ENCODE results near the gene WDHD1. TPM values are rescaled to one million over a fixed set of nuclear protein-coding genes. Genes with fewer than 3 reads are reported as not detected.

WDHD1 gene
- total and polyA plus RNA-seq, 2 of the 4 experiments (the other 2 are of a cell fraction) = 4.4 to 13.1 TPM

DNA sequence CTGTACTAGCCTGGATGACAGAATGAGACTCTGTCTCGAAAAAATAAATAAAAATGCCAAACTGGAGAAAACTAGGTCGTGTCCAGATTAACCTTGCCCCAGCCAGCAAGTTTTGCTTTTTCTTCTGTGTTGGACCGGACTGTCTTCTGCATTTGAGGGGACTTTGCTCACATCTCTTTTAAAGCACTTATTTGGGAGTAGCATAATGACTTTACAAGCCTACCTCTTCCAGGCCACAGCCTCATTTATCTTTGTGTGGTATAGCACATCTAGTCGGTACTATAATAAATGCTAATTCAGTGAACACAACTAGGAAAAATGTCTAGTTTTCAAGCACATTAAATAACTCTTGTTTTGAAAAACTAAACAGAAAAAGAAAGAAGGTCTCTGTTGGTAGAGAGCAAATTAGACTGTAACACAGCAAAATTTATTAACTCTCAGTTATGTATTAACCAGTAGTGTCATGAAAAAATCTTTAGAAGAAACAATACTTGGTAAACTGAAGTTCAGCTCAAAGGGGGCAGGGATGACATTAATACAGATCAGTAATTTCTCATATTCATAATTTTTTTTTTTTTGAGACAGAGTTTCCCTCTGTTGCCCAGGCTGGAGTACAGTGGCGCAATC is 52.0 kb downstream of the WDHD1 start:
- H3K56ac ChIP-seq (ENCODE audit: extremely low read depth, insufficient read depth, low read length) = no peak overlapping the region
- H2BK120ac ChIP-seq (ENCODE audit: low read depth, low read length) = no peak overlapping the region
- H3K14ac ChIP-seq (replicated peaks; ENCODE audit: low read depth, low read length) = no peak overlapping the region
- H4K5ac ChIP-seq (ENCODE audit: low read depth, low read length) = no peak overlapping the region
- H3K4me3 ChIP-seq (ENCODE audit: insufficient read depth, low read depth, low read length) = no peak overlapping the region
- CTCF ChIA-PET = no interaction called here
- no peak overlapping the region for H2BK5ac ChIP-seq (ENCODE audit: low read depth, low read length, poor library complexity, severe bottlenecking)
- H3K23ac ChIP-seq (ENCODE audit: low read depth, low read length) = peak overlapping the region; percentile 38; the same call in 1 of the 2 replicates
- H3K27me3 ChIP-seq (ENCODE audit: control insufficient read depth, insufficient read depth, low read length) = no peaks in the 10 kb centered on the region
- no peak overlapping the region; a peak in 1 of 4 replicates for H4K8ac ChIP-seq (ENCODE audit: low read depth in 2 of 2, low read length in 2 of 2)
- ATAC-seq (ENCODE audit: low read depth) (no peak), DNase-seq (no peak)
- H2BK15ac ChIP-seq (ENCODE audit: low read depth, low read length) = no peak overlapping the region
- H3K4me1 ChIP-seq (ENCODE audit: control insufficient read depth, insufficient read depth, low read length) = 0 out of 2 replicates have a peak, but pooled peaks cover 2% of the 10 kb centered on the region
- H2AFZ ChIP-seq (replicated peaks; ENCODE audit: low read length, poor library complexity) = no peak overlapping the region
- H4K91ac ChIP-seq (ENCODE audit: insufficient read depth, low read depth, low read length) = no peak overlapping the region
- H3K9me1 ChIP-seq (ENCODE audit: insufficient read depth, low read length) = no peaks in the 10 kb centered on the region
- intact Hi-C loops (cut with micrococcal nuclease) (loop anchor here (5.0 kb wide), 1 partner anchor 63 kb away; no protein-coding TSS in a partner anchor), in situ Hi-C loops (cut with MboI; ENCODE audit: low sequenced_read_pairs) (no loop called here), dilution Hi-C loops (cut with HindIII; ENCODE audit: low sequenced_read_pairs, unreplicated experiment) (no loop called here)
- H2AK9ac ChIP-seq (replicated peaks; ENCODE audit: low read depth, low read length, poor library complexity) = no peak overlapping the region
- no peaks in the 10 kb centered on the region for H4K20me1 ChIP-seq (ENCODE audit: insufficient read depth, low read length)
- 0 out of 2 replicates have a peak, but pooled peaks cover under 1% of the 10 kb centered on the region for H3K36me3 ChIP-seq (ENCODE audit: control insufficient read depth, insufficient read depth, low read length)
- no peak overlapping the region for H3K4ac ChIP-seq (ENCODE audit: low read depth, low read length)
- no peak overlapping the region for H3K9ac ChIP-seq (ENCODE audit: low read depth, low read length)
- no peak overlapping the region for H2BK20ac ChIP-seq (ENCODE audit: low read depth, low read length)
- H3K27ac ChIP-seq (ENCODE audit: insufficient read depth, low read length) = no peak overlapping the region
- no TSS peak for BruUV-seq (replicated peaks)
- H2AK5ac ChIP-seq (ENCODE audit: low read depth, low read length) = no peak overlapping the region
- H3K4me2 ChIP-seq (ENCODE audit: low read depth, low read length) = no peak overlapping the region
- POLR2A ChIA-PET (ENCODE audit: unreplicated experiment) = no interaction called here
- H3K18ac ChIP-seq (ENCODE audit: low read depth, low read length) = no peak overlapping the region
- TF ChIP-seq NFE2L2 (IDR thresholded peaks at IDR 0.05; ENCODE audit: low read depth, low read length) (no peak), USF2 (IDR thresholded peaks at IDR 0.05; ENCODE audit: low read depth, low read length) (no peak), MXI1 (IDR thresholded peaks at IDR 0.05; ENCODE audit: borderline replicate concordance, low read depth, low read length) (no peak), MAZ (IDR thresholded peaks at IDR 0.05; ENCODE audit: borderline replicate concordance, low read depth, low read length) (no peak), FOS (IDR thresholded peaks at IDR 0.05; ENCODE audit: low read depth, low read length) (no peak), POLR2A (IDR thresholded peaks at IDR 0.05; ENCODE audit: low read depth, low read length) (no peak), BHLHE40 (IDR thresholded peaks at IDR 0.05; ENCODE audit: low read depth, low read length) (no peak), CHD1 (IDR thresholded peaks at IDR 0.05; ENCODE audit: low read depth, low read length) (no peak), MAFK (IDR thresholded peaks at IDR 0.05; ENCODE audit: low read depth, low read length) (no peak), SMC3 (IDR thresholded peaks at IDR 0.05; ENCODE audit: low read depth, low read length) (no peak), RCOR1 (IDR thresholded peaks at IDR 0.05; ENCODE audit: insufficient replicate concordance, low read length) (no peak), RFX5 (IDR thresholded peaks at IDR 0.05; ENCODE audit: low read depth, low read length) (no peak), CEBPB (IDR thresholded peaks at IDR 0.05; ENCODE audit: low read depth, low read length) (no peak), RAD21 (IDR thresholded peaks at IDR 0.05; ENCODE audit: low read length) (no peak)
- TF ChIP-seq, protein P1, sequence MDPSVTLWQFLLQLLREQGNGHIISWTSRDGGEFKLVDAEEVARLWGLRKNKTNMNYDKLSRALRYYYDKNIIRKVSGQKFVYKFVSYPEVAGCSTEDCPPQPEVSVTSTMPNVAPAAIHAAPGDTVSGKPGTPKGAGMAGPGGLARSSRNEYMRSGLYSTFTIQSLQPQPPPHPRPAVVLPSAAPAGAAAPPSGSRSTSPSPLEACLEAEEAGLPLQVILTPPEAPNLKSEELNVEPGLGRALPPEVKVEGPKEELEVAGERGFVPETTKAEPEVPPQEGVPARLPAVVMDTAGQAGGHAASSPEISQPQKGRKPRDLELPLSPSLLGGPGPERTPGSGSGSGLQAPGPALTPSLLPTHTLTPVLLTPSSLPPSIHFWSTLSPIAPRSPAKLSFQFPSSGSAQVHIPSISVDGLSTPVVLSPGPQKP (IDR thresholded peaks at IDR 0.05; ENCODE audit: borderline replicate concordance, low read depth, low read length) = no peak
- TF ChIP-seq, protein P2, sequence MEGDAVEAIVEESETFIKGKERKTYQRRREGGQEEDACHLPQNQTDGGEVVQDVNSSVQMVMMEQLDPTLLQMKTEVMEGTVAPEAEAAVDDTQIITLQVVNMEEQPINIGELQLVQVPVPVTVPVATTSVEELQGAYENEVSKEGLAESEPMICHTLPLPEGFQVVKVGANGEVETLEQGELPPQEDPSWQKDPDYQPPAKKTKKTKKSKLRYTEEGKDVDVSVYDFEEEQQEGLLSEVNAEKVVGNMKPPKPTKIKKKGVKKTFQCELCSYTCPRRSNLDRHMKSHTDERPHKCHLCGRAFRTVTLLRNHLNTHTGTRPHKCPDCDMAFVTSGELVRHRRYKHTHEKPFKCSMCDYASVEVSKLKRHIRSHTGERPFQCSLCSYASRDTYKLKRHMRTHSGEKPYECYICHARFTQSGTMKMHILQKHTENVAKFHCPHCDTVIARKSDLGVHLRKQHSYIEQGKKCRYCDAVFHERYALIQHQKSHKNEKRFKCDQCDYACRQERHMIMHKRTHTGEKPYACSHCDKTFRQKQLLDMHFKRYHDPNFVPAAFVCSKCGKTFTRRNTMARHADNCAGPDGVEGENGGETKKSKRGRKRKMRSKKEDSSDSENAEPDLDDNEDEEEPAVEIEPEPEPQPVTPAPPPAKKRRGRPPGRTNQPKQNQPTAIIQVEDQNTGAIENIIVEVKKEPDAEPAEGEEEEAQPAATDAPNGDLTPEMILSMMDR (conservative IDR thresholded peaks at IDR 0.05; ENCODE audit: low read depth, low read length) = no peak
- no peaks in the 10 kb centered on the region for H3K9me3 ChIP-seq (ENCODE audit: control insufficient read depth, insufficient read depth, low read length)
- H3K79me1 ChIP-seq (ENCODE audit: low read depth in 1 of 2, low read length in 2 of 2) = no peaks in the 10 kb centered on the region; a peak in 1 of 4 replicates
- WGBS, 2 experiments (ENCODE audit: extremely low coverage in 2 of 2, insufficient read length in 1 of 2) = no CpG with 5 or more reads among the region's 5 CpGs

Data from IMR-90 (cell line).